Erythroblast (primary cell): ENCODE measurements around the gene SENP1.

ENCODE experiments used
- GATA1 ChIP-seq: IDR thresholded peaks from 2 replicates; pipeline ENCODE4 v1.6.1; 2011; ENCODE audit warnings: low read depth, mild to moderate bottlenecking, control low read depth, low read length, moderate library complexity
- POLR2A ChIP-seq: IDR thresholded peaks from 2 replicates; pipeline ENCODE4 v1.6.1; 2011; ENCODE audit warnings: mild to moderate bottlenecking, low read length

DNA sequence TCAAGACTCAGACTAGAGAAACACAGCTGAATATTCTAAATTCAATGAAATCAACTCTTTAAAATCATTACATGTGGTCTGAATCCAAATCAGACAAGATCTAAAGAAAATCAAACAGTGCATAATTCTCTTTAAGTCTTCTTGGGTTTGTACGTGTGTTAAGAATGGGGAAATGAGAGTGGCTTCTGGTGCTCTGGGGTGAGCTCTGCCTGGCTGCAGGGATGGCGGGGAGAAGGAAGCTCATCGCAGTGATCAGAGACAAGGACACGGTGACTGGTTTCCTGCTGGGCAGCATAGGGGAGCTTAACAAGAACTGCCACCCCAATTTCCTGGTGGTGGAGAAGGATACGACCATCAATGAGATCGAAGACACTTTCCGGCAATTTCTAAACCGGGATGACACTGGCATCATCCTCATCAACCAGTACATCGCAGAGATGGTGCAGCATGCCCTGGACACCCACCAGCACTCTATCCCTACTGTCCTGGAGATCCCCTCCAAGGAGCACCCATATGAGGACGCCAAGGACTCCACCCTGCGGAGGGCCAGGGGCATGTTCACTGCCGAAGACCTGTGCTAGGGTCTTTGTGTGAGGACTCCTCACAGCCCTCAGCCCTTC is 20.9 kb downstream of the SENP1 start:
- TF ChIP-seq POLR2A (no peak), GATA1 (no peak)
